ENCODE data around the gene CHST4. TPM values are rescaled to one million over a fixed set of nuclear protein-coding genes. Genes with fewer than 3 reads are reported as not detected.
A peak's percentile ranks its signal among the peaks of the same experiment; 100 is the strongest.

The CHST4 gene
- total RNA-seq, 4 donors from 2014 or later, result 0.72 to 3.0 (median 0.82) TPM; not detected in 1

- ATAC-seq (ENCODE audit: low FRiP score) (no peak), DNase-seq (ENCODE audit: low spot score) (no peak)
- TF ChIP-seq, protein P1, sequence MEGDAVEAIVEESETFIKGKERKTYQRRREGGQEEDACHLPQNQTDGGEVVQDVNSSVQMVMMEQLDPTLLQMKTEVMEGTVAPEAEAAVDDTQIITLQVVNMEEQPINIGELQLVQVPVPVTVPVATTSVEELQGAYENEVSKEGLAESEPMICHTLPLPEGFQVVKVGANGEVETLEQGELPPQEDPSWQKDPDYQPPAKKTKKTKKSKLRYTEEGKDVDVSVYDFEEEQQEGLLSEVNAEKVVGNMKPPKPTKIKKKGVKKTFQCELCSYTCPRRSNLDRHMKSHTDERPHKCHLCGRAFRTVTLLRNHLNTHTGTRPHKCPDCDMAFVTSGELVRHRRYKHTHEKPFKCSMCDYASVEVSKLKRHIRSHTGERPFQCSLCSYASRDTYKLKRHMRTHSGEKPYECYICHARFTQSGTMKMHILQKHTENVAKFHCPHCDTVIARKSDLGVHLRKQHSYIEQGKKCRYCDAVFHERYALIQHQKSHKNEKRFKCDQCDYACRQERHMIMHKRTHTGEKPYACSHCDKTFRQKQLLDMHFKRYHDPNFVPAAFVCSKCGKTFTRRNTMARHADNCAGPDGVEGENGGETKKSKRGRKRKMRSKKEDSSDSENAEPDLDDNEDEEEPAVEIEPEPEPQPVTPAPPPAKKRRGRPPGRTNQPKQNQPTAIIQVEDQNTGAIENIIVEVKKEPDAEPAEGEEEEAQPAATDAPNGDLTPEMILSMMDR (IDR thresholded peaks at IDR 0.05), result no peak
Observed at GRCh38 chr16:71537643-71538042, 11.4 kb downstream of the CHST4 start.

DNA sequence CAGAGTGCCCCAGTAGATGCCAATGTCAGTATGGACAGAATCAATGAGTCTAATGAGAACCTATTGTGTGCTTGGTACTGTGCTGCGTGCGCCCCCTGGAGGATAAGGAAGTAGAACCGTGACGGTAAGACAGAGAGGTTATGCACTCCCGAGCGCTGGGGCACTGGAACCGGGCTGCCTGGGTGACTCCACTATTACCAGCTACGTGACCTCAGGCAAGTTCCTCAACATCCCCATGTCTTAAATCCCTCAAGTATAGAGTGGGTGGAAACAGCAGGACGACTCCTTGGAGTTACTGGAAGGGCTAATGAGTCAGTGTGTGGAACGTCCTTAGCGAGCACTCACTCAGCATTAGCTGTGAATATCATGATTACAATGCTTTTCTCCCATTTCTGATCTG, 16.2 kb downstream of the CHST4 start:
- TF ChIP-seq, protein P1 (IDR thresholded peaks at IDR 0.05), result no peak
- ATAC-seq (ENCODE audit: low FRiP score), result no peak
- DNase-seq (ENCODE audit: low spot score), result peak; percentile 60

GRCh38 chr16:71547168-71547567, 20.9 kb downstream of the CHST4 start:
- ATAC-seq (ENCODE audit: low FRiP score), result no peak
- DNase-seq (ENCODE audit: low spot score), result no peak
- TF ChIP-seq, protein P1 (IDR thresholded peaks at IDR 0.05), result no peak

DNA sequence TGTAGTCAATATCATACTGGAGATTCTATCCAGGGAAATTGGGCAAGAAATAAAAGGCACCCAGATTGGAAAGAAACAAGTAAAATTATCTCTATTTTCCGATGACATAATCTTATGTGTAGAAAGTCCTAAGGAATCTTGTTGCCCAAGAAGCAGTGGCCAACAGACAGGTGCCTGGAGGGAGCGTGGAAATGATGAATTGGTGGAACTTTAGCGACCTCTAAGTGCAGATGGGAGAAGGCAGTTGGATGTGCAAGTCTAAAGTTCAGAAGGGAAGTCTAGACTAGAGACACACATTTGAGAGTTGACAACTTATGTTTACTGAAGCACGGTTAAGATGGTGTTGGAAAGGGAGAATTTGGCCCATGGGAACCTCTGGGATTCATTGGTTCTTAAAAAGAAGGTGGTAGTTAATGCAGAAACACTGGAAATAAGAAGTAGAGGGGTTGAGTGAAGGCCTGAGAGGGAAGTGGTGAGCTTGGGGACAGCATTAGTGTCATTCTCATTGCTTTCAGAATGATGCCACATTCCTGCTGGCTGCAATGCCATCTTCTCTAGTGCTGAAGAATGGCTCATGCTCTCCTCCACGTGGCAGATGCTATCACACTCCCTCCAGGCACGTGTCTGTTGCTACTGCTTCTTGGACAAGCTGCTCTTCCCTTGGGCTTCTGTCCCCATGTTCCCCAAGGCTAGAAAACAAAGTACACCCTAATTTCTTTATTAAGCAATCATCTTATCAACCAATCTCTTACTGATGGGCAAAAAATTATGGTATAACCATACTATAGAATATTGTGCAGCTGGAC, 26.7 kb downstream of the CHST4 start:
- no peak for ATAC-seq (ENCODE audit: low FRiP score)
- no peak for DNase-seq (ENCODE audit: low spot score)
- TF ChIP-seq, protein P1 (IDR thresholded peaks at IDR 0.05), result no peak

DNA sequence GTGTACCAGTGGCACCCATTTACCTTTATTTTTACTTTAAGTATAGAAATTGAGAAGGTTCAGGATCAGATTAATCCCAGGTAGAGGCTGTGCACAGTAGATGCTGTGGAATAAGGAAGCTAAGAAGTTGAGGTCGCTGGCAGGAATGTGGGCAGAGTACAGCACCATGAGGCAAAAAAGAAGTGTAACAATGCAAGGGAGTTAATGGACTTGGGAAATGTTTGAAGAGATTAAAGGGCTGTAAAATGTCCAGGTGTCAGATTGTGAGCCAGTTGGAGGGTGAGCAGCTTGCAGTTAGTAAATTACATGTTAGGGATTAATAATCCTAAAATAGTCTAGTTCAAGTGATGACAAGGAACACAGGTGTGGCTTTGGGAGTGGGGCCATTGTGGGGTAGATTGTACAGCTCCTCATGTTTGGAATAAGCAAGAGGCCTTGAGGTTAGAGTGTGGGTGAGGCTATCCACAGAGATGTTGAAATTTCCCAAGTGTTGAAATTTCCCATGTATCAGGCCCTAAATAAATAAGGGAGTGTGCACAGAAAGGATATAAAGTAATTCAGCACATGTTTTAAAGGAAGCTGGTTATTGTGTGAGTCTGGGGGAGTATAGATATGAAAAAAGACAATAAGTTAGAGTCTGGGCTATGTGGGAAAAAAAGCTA, 29.1 kb downstream of the CHST4 start:
- TF ChIP-seq, protein P1 (IDR thresholded peaks at IDR 0.05), result no peak
- ATAC-seq (ENCODE audit: low FRiP score) (no peak), DNase-seq (ENCODE audit: low spot score) (no peak)

DNA sequence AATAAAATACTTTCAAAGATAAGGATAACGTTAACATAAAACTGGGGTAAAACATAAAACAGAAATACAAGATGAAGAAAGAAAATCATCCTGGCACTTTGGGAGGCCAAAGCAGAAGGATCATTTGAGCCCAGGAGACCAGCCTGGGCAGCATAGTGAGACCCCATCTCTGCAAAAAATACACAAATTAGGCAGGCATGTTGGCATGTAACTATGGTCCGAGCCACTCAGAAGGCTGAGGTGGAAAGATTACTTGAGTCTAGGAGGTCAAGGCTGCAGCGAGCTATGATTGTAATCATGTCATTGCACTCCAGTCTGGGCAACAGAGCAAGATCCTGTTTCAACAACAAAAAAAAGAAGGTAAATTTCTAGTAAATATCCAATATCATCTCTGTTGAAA, 31.1 kb downstream of the CHST4 start:
- DNase-seq (ENCODE audit: low spot score), result no peak
- TF ChIP-seq, protein P1 (IDR thresholded peaks at IDR 0.05), result no peak
- no peak for ATAC-seq (ENCODE audit: low FRiP score)
